ENCODE data around the gene CCL4. TPM values are rescaled to one million over a fixed set of nuclear protein-coding genes. Genes with fewer than 3 reads are reported as not detected.
"Not testable (repeated sequence)": the region's sequence is repeated elsewhere in the genome, so short reads cannot be mapped to it uniquely, and the experiment has no call there.

CCL4 gene
- total RNA-seq (not detected in 2 replicates), polyA plus RNA-seq (not detected in 2 replicates), polyA minus RNA-seq (ENCODE audit: low replicate concordance) (not detected in 2 replicates)
- polyA plus RNA-seq (2012): not detected in 2 replicates

DNA sequence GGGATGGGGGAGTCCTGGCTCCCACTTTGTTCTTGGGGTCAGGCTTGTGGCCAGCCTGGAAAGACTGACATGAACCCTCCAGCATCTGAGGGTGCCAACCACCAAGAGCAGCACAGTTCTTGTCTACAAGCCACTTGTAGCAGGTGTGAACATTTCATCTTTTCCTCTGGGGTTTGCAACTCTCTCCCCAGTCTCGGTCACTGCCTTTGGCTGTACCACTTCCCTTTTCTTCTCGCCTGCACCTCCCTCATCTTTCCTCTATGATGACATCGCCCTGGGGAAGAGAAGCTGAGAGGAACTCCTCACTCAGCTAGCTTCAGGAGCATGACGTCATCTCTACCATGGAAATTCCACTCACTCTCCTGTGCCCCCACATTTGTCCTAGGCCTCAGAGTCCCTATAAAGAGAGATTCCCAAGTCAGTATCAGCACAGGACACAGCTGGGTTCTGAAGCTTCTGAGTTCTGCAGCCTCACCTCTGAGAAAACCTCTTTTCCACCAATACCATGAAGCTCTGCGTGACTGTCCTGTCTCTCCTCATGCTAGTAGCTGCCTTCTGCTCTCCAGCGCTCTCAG lies at the start of gene CCL4:
TSS of gene CCL4 (plus strand) at position 427 of the 575 bp plus-strand sequence. CDS start at position 506, 79 bp downstream.
- not testable (repeated sequence) for H3K27me3 ChIP-seq (ENCODE audit: control insufficient read depth, insufficient read depth, low read length); H3K9me3 ChIP-seq (ENCODE audit: control insufficient read depth, insufficient read depth, low read depth, low read length); H3K4me1 ChIP-seq (ENCODE audit: control insufficient read depth, extremely low read depth, insufficient read depth, low read length); H3K4me3 ChIP-seq (replicated peaks in 1 of 4; ENCODE audit: control extremely low read depth in 1 of 4, insufficient read depth in 1 of 4, low read depth in 3 of 4, low read length in 4 of 4); DNase-seq (ENCODE audit: low read depth in 2 of 2); H3K9ac ChIP-seq (ENCODE audit: insufficient read depth, low read length); H3K27ac ChIP-seq (ENCODE audit: insufficient read depth, low read length); H3K79me2 ChIP-seq (ENCODE audit: control insufficient read depth, insufficient read depth, low read length); H3K36me3 ChIP-seq (ENCODE audit: control insufficient read depth, insufficient read depth, low read length); H4K20me1 ChIP-seq (ENCODE audit: control insufficient read depth, extremely low read depth, insufficient read depth, low read length); H2AFZ ChIP-seq (ENCODE audit: low read length); H3K4me2 ChIP-seq (ENCODE audit: extremely low read depth, insufficient read depth, low read length)

DNA sequence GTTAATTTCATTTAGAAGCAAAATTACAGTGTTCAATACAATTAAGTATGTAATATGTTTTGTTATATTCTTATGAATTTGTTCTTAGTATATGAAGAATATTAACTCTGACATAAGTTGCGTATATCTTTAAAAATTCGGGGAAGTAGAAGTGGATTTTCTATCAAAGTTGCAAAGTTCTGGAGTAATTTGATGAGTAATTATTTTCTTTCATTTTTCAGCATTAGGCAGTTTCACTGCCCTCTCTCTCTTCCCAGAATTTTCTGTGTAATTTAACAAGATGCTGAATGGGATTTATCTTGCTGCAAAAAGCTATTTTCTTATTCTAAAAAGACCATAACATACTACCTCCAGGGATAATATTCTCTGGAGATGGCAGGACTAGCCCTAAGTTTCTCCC lies 48.5 kb upstream of the CCL4 start:
- no peak overlapping the region for H3K27ac ChIP-seq (ENCODE audit: insufficient read depth, low read length)
- no peak overlapping the region for H2AFZ ChIP-seq (ENCODE audit: low read length)
- H3K36me3 ChIP-seq (ENCODE audit: control insufficient read depth, insufficient read depth, low read length): no peaks in the 10 kb centered on the region
- TF ChIP-seq, protein P1, sequence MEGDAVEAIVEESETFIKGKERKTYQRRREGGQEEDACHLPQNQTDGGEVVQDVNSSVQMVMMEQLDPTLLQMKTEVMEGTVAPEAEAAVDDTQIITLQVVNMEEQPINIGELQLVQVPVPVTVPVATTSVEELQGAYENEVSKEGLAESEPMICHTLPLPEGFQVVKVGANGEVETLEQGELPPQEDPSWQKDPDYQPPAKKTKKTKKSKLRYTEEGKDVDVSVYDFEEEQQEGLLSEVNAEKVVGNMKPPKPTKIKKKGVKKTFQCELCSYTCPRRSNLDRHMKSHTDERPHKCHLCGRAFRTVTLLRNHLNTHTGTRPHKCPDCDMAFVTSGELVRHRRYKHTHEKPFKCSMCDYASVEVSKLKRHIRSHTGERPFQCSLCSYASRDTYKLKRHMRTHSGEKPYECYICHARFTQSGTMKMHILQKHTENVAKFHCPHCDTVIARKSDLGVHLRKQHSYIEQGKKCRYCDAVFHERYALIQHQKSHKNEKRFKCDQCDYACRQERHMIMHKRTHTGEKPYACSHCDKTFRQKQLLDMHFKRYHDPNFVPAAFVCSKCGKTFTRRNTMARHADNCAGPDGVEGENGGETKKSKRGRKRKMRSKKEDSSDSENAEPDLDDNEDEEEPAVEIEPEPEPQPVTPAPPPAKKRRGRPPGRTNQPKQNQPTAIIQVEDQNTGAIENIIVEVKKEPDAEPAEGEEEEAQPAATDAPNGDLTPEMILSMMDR (conservative IDR thresholded peaks at IDR 0.05 in 1 of 2, IDR thresholded peaks at IDR 0.05 in 1 of 2; ENCODE audit: low read depth in 1 of 2, low read length in 2 of 2): no peak
- no peak for TF ChIP-seq EZH2 (IDR thresholded peaks at IDR 0.05; ENCODE audit: low read length, missing control alignments)
- no peaks in the 10 kb centered on the region for H3K79me2 ChIP-seq (ENCODE audit: control insufficient read depth, insufficient read depth, low read length)
- H3K4me3 ChIP-seq (replicated peaks in 1 of 4; ENCODE audit: control extremely low read depth in 1 of 4, insufficient read depth in 1 of 4, low read depth in 3 of 4, low read length in 4 of 4): no peak overlapping the region
- H4K20me1 ChIP-seq (ENCODE audit: control insufficient read depth, extremely low read depth, insufficient read depth, low read length): no peaks in the 10 kb centered on the region
- no peaks in the 10 kb centered on the region for H3K4me1 ChIP-seq (ENCODE audit: control insufficient read depth, extremely low read depth, insufficient read depth, low read length)
- no peaks in the 10 kb centered on the region for H3K27me3 ChIP-seq (ENCODE audit: control insufficient read depth, insufficient read depth, low read length)
- no peak for DNase-seq (ENCODE audit: low read depth in 2 of 2)
- H3K9ac ChIP-seq (ENCODE audit: insufficient read depth, low read length): no peak overlapping the region
- H3K4me2 ChIP-seq (ENCODE audit: extremely low read depth, insufficient read depth, low read length): no peak overlapping the region
- no peaks in the 10 kb centered on the region for H3K9me3 ChIP-seq (ENCODE audit: control insufficient read depth, insufficient read depth, low read depth, low read length)

DNA sequence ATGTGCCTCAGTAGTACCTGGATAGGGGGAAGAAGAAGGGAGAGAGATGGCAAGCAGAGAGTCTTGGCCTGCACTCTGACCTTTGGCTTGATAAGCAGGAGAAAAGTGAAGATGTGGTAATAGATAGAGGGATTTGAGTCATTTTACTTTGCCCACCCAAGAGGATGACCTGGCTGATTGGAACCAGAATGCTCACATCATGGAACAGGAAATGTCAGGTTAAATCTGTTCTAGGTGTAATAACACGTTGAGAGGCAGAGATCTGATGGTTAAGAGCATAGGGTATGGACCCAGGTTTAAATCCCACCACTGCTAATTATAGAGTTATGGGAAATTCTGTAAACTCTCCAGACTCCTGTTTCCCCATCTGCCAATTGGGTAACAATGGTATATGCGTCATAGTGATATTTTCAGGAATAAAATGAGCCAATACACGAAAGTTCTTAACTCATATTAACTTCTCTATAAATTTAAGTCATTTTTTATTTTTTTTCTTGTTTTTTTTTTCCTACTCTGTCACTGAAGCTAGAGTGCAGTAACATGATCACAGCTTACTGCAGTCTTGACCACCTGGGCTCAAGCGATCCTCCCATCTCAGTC lies 47.6 kb upstream of the CCL4 start:
- Histone ChIP-seq H3K36me3 (ENCODE audit: control insufficient read depth, insufficient read depth, low read length) (no peaks in the 10 kb centered on the region), H2AFZ (ENCODE audit: low read length) (no peak overlapping the region), H3K79me2 (ENCODE audit: control insufficient read depth, insufficient read depth, low read length) (no peaks in the 10 kb centered on the region), H3K27ac (ENCODE audit: insufficient read depth, low read length) (no peak overlapping the region), H3K4me1 (ENCODE audit: control insufficient read depth, extremely low read depth, insufficient read depth, low read length) (no peaks in the 10 kb centered on the region), H3K4me3 (replicated peaks in 1 of 4; ENCODE audit: control extremely low read depth in 1 of 4, insufficient read depth in 1 of 4, low read depth in 3 of 4, low read length in 4 of 4) (no peak overlapping the region), H3K4me2 (ENCODE audit: extremely low read depth, insufficient read depth, low read length) (no peak overlapping the region), H3K9me3 (ENCODE audit: control insufficient read depth, insufficient read depth, low read depth, low read length) (no peaks in the 10 kb centered on the region), H3K9ac (ENCODE audit: insufficient read depth, low read length) (no peak overlapping the region), H3K27me3 (ENCODE audit: control insufficient read depth, insufficient read depth, low read length) (no peaks in the 10 kb centered on the region), H4K20me1 (ENCODE audit: control insufficient read depth, extremely low read depth, insufficient read depth, low read length) (no peaks in the 10 kb centered on the region)
- no peak for DNase-seq (ENCODE audit: low read depth in 2 of 2)
- TF ChIP-seq, protein P1 (conservative IDR thresholded peaks at IDR 0.05 in 1 of 2, IDR thresholded peaks at IDR 0.05 in 1 of 2; ENCODE audit: low read depth in 1 of 2, low read length in 2 of 2): no peak
- no peak for TF ChIP-seq EZH2 (IDR thresholded peaks at IDR 0.05; ENCODE audit: low read length, missing control alignments)

All from fibroblast of lung (primary cell).